Measurements from ENCODE around the gene ZNF638. TPM values are rescaled to one million over a fixed set of nuclear protein-coding genes. Genes with fewer than 3 reads are reported as not detected.

The ZNF638 gene
- total and polyA plus RNA-seq, 10 of the 15 experiments (the other 5 are each of a cell fraction or from before 2014, with no cell fraction given): 37.6 to 133 (median 64.5) TPM

GRCh38 chr2:71426721-71427120 is 95.1 kb downstream of the ZNF638 start (continued):
- no peak for TF ChIP-seq ZNF687 (IDR thresholded peaks at IDR 0.05)

- Histone ChIP-seq H3K4me3 (no peak overlapping the region), H3K9me3 (replicated peaks; ENCODE audit: control insufficient read depth, insufficient read depth, low read length) (no peaks in the 10 kb centered on the region), H4K20me1 (ENCODE audit: control insufficient read depth, insufficient read depth) (no peaks in the 10 kb centered on the region), H3K9ac (ENCODE audit: control insufficient read depth, insufficient read depth, low read length) (no peak overlapping the region), H3K27ac (ENCODE audit: control insufficient read depth, insufficient read depth) (no peak overlapping the region), H3K27me3 (replicated peaks in 1 of 2; ENCODE audit: control insufficient read depth in 2 of 2, insufficient read depth in 2 of 2, low read length in 1 of 2) (no peaks in the 10 kb centered on the region), H3K4me1 (ENCODE audit: control insufficient read depth, insufficient read depth, low read length) (no peaks in the 10 kb centered on the region), H3K79me2 (ENCODE audit: control insufficient read depth, insufficient read depth, low read length) (no peaks in the 10 kb centered on the region), H3K4me2 (ENCODE audit: control insufficient read depth, insufficient read depth) (no peak overlapping the region), H2AFZ (ENCODE audit: control insufficient read depth, low read depth, low read length) (no peak overlapping the region), H3K36me3 (ENCODE audit: control insufficient read depth in 2 of 2, insufficient read depth in 2 of 2, low read length in 1 of 2) (peaks cover 2 to 17% of the 10 kb centered on the region in 2 experiments)
- ChIA-PET CTCF (interaction anchor here (2.0 to 2.4 kb wide), 2 partner anchors 11 to 129 kb away, joined by 6 to 9 read pairs; no protein-coding TSS in a partner anchor), RAD21 (ENCODE audit: unreplicated experiment) (no interaction called here), SMC1A (ENCODE audit: uncharacterized antibody, unreplicated experiment) (interaction anchor here (1.3 kb wide), 1 partner anchor 27 kb away, joined by 3 read pairs; no protein-coding TSS in a partner anchor), POLR2A (no interaction called here)
- WGBS (ENCODE audit: insufficient coverage, insufficient replicate concordance, low lambda C conversion rate, missing lambda C conversion rate): 99% methylated on average over 3 of the region's 3 CpGs
- no peak for DNase-seq (ENCODE audit: low read depth, low spot score)
- TF ChIP-seq CHD1 (IDR thresholded peaks at IDR 0.05; ENCODE audit: low read depth, low read length) (no peak), SP1 (IDR thresholded peaks at IDR 0.05; ENCODE audit: low read depth, low read length) (no peak), EGR1 (IDR thresholded peaks at IDR 0.05; ENCODE audit: borderline replicate concordance in 1 of 2, low read depth in 2 of 2, low read length in 2 of 2) (no peak), ATF7 (IDR thresholded peaks at IDR 0.05; ENCODE audit: low read depth) (no peak), ESRRA (IDR thresholded peaks at IDR 0.05; ENCODE audit: low read length) (no peak), PRDM15 (CRISPR knock-in tag; IDR thresholded peaks at IDR 0.05) (no peak)
- TF ChIP-seq, protein P1, sequence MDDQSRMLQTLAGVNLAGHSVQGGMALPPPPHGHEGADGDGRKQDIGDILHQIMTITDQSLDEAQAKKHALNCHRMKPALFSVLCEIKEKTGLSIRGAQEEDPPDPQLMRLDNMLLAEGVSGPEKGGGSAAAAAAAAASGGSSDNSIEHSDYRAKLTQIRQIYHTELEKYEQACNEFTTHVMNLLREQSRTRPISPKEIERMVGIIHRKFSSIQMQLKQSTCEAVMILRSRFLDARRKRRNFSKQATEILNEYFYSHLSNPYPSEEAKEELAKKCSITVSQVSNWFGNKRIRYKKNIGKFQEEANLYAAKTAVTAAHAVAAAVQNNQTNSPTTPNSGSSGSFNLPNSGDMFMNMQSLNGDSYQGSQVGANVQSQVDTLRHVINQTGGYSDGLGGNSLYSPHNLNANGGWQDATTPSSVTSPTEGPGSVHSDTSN (IDR thresholded peaks at IDR 0.05; ENCODE audit: insufficient replicate concordance, low read depth, low read length): no peak
- no peak for ATAC-seq
- no peak for FAIRE-seq
- BruUV-seq (replicated peaks): no TSS peak
- intact Hi-C loops (cut with micrococcal nuclease; ENCODE audit: unreplicated experiment): no loop called here
- in situ Hi-C loops (cut with MboI): no loop called here
These were observed 97.1 kb downstream of the ZNF638 start for GRCh38 chr2:71428472-71429383.

All from GM12878 (cell line).